Activated naive CD8-positive, alpha-beta T cell treated with anti-CD3 and anti-CD28 coated beads, Interleukin-2, amount 10 ng/mL, durations not matched to agents 7 days and 5 days (primary cell): ENCODE measurements around the gene ADRM1. TPM values are rescaled to one million over a fixed set of nuclear protein-coding genes. Genes with fewer than 3 reads are reported as not detected.

Source experiments
- ATAC-seq: fragments of 150-1000 bp; cut with Tn5 transposase; one replicate; pipeline ENCODE4 v1.10.0; 2021; ENCODE audit warnings: low read depth, moderate library complexity
- POLR2A ChIA-PET: fragments of 350-600 bp; sonication (Branson Sonifier 250); formaldehyde crosslinking; loops from one replicate; lab custom pipeline; 2021; ENCODE audit warnings: antibody characterized with exemption; lab: Charles Lee
- DNase-seq: peaks from one replicate; pipeline ENCODE4 v3.0.0; 2021
- H3K27ac Mint-ChIP-seq: one replicate; pipeline ENCODE4 v1.8.0; 2022; ENCODE audit warnings: mild to moderate bottlenecking, mixed read lengths
- H3K27me3 Mint-ChIP-seq: one replicate; pipeline ENCODE4 v1.8.0; 2022; ENCODE audit warnings: mild to moderate bottlenecking, moderate library complexity, mixed read lengths
- H3K36me3 Mint-ChIP-seq: one replicate; pipeline ENCODE4 v1.8.0; 2021; ENCODE audit warnings: mild to moderate bottlenecking, mixed read lengths
- H3K4me1 Mint-ChIP-seq: one replicate; pipeline ENCODE4 v1.8.0; 2021; ENCODE audit warnings: mixed read lengths
- H3K4me3 Mint-ChIP-seq: one replicate; pipeline ENCODE4 v1.8.0; 2022; ENCODE audit warnings: mild to moderate bottlenecking, moderate library complexity, mixed read lengths
- H3K9me3 Mint-ChIP-seq: one replicate; pipeline ENCODE4 v1.8.0; 2021; ENCODE audit warnings: mixed read lengths
- total RNA-seq, 2 experiments: library from RNA; stranded (reverse); gene quantifications; one replicate each; pipeline ENCODE4 v1.2.3, GENCODE V29; 2021

ADRM1 gene
- total RNA-seq, 2 experiments from 2014 or later = 72.4 to 74.6 TPM

DNA sequence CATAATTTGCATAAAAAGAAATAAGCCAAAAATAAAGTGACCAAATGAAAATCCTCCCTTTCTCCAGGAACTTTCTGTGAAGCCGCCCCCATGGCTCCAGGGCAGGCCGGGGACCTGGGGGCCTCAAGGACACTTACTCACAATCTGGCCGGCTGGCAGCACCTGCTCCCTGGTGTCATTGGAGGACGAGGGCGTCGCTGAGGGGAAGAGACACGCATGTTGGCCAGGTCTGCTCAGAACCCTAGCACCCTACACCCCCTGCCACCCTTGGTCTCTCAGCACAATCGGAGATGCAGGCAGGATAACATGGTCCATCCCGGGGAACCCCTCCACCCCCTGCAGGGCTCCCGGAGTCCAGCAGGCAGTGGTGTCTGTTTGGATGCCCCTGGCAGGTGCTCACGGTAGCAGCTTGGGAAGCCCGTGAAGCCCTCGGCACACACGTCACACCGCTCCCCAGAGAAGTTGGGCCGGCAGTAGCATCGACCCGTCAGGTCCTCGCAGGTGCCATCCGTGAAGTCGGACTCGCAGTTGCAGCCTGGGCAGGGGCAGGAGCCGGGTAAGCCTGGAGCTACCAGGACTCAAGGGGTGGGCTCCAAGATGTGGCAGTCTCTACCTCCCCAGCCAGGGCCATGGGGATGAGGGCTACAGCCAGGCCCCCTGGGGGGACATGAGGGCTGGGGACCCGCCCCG lies 43.0 kb downstream of the ADRM1 start:
- DNase-seq = no peak
- no peaks in the 10 kb centered on the region for H3K36me3 Mint-ChIP-seq
- ATAC-seq = no peak
- H3K4me3 Mint-ChIP-seq = no peak overlapping the region
- no peaks in the 10 kb centered on the region for H3K27me3 Mint-ChIP-seq
- POLR2A ChIA-PET = no interaction called here
- peaks cover 2% of the 10 kb centered on the region for H3K4me1 Mint-ChIP-seq
- H3K9me3 Mint-ChIP-seq = peaks cover 7% of the 10 kb centered on the region
- H3K27ac Mint-ChIP-seq = no peak overlapping the region

DNA sequence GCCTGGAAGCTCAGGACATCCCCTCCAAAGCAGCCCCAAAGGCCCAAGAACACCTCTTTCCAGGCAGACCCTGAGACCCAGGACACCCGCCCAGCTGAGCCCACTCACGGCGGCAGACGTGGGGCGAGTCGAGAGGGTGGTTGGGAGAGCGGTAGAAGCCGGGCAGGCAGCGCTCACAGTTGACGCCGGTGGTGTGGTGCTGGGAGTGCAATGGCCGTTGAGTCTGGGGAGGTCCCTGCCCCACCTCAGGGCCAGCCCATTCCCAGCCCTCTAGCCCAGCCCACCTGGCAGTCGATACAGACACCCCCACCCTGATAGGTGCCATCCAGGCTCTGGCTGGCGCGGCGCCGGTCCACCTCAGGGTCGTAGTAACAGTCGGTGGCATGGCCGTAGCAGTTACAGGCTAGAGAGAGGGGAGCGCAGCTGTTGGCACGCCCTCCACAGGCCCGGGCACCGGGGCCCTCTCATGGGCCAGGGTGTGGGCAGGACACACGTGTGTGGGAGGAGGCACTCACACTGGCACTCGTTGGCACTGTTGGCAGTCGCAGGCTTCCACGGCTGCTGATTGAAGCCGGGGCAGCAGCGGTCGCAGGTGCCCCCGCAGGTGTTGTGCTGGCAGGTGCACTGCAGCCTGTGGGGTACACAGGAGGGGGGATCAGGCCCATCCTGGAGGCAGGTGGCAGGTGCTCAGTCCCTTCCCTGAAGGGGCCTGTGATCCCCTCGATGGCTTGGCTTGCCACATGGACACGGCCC lies 43.8 kb downstream of the ADRM1 start:
- Mint-ChIP-seq H3K36me3 (no peaks in the 10 kb centered on the region), H3K27ac (no peak overlapping the region), H3K4me3 (no peak overlapping the region), H3K9me3 (peaks cover 7% of the 10 kb centered on the region), H3K27me3 (no peaks in the 10 kb centered on the region), H3K4me1 (peaks cover 2% of the 10 kb centered on the region)
- ATAC-seq (no peak), DNase-seq (no peak)
- POLR2A ChIA-PET = no interaction called here

DNA sequence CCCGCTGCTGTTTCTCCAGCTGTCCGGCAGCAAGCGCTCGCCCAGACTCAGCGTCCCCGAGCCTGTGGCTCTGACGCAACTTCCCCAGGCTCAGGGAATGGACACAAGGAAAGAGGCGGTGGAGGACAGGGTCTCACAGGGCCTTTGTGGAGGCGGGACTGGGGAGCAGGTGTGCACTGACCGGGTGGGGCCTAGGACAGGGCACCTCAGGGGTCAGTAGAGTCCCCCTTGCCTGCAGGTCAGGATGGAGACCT lies 44.3 kb downstream of the ADRM1 start:
- no peaks in the 10 kb centered on the region for H3K27me3 Mint-ChIP-seq
- H3K9me3 Mint-ChIP-seq = peaks cover 7% of the 10 kb centered on the region
- no peak overlapping the region for H3K4me3 Mint-ChIP-seq
- H3K36me3 Mint-ChIP-seq = no peaks in the 10 kb centered on the region
- DNase-seq (no peak), ATAC-seq (no peak)
- H3K4me1 Mint-ChIP-seq = peaks cover 2% of the 10 kb centered on the region
- POLR2A ChIA-PET = no interaction called here
- H3K27ac Mint-ChIP-seq = no peak overlapping the region

DNA sequence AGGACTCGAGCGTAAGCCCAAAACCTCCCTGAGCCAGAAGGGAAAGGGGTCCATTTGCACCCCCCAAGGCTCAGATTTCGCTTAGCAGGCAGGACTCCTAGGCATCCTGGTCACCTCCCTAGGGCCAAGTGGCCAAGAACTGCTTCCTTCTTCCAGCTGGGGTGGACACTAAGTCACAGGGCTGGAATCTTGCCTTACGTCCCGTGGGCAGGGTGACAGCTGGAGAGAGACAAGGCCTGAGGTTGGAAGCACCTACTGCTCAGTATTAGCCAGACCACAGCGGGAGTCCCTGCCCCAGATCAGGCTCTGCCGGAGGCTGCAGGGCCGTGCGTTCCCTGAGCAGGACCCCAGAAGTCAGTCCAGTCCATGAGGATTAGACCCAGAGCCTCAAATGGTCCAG lies 44.6 kb downstream of the ADRM1 start:
- ATAC-seq (no peak), DNase-seq (no peak)
- no peaks in the 10 kb centered on the region for H3K27me3 Mint-ChIP-seq
- POLR2A ChIA-PET = no interaction called here
- no peaks in the 10 kb centered on the region for H3K36me3 Mint-ChIP-seq
- peaks cover 7% of the 10 kb centered on the region for H3K9me3 Mint-ChIP-seq
- no peak overlapping the region for H3K4me3 Mint-ChIP-seq
- no peak overlapping the region for H3K27ac Mint-ChIP-seq
- peaks cover 2% of the 10 kb centered on the region for H3K4me1 Mint-ChIP-seq

DNA sequence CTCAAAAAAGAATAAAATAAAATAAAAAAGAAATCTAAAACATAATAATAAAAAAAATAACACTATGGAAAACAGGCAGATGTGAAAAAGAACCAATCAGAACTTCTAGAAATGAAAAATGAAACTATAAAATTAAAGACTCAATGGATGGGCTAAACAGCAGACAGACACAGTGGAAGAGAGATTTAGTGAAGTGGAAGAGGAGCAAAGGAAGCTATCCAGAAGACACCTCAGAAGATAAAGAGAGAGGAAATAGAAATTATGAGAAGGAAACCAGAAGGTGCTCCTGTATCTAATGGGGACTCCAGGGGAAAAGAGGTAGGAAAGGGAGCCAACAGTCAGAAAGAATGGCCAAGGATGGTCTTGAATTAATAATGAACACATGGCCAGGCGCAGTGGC lies 45.8 kb downstream of the ADRM1 start:
- POLR2A ChIA-PET = no interaction called here
- no peaks in the 10 kb centered on the region for H3K27me3 Mint-ChIP-seq
- H3K27ac Mint-ChIP-seq = no peak overlapping the region
- DNase-seq (no peak), ATAC-seq (no peak)
- H3K9me3 Mint-ChIP-seq = peaks cover 7% of the 10 kb centered on the region
- peaks cover 2% of the 10 kb centered on the region for H3K4me1 Mint-ChIP-seq
- H3K36me3 Mint-ChIP-seq = no peaks in the 10 kb centered on the region
- no peak overlapping the region for H3K4me3 Mint-ChIP-seq

DNA sequence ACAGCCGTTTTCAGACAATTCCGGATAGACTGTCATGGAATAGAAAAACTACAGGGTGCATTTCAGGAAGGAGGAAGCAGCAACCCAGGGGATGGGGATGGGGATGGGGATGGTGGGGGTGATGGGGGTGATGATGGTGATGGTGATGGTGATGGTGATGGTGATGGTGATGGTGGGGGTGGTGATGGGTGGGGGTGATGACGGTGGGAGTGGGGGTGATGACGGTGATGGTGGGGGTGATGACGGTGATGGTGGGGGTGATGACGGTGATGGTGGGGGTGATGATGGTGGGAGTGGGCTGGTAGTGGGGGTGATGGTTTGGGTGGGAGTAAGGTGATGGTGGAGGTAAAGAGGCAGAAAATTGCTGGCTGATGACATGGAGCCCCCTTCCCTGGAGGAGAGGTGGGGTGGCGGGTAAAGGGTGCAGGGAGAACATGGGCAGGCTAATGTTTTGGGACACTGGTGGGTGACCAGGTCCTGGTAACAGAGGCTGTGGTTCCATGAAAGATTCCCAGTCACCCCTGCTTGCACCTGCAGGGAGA lies 46.8 kb downstream of the ADRM1 start:
- H3K27me3 Mint-ChIP-seq = no peaks in the 10 kb centered on the region
- no peak overlapping the region for H3K27ac Mint-ChIP-seq
- no peaks in the 10 kb centered on the region for H3K36me3 Mint-ChIP-seq

DNA sequence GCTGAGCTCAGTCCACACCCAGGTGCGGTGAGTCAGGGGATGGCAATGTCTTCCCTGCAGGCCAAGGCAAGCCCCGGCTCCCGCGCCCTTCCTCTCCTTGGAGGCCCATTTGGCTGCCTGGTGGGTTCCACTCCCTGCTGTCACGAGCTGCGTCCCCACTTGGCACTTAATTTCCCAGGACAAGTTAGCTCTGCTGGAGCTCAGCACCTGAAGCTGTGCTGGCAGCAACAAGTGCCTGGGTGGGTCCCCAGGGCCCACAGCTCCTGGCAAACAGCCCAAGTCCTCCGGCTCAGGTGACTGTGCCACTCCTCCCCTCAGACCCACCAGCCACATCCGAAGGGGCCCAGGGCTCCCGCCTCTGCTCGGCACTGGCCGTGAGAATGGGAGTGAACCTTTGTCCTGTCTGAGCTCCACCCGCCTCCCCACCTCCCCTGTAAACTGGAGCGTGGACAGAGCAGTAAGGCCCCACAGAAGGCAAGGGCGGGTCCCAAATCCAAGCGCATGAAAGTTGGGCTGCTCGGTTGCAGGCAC lies 47.4 kb downstream of the ADRM1 start:
- no peaks in the 10 kb centered on the region for H3K27me3 Mint-ChIP-seq
- no peak for ATAC-seq
- no peak overlapping the region for H3K27ac Mint-ChIP-seq
- no peak overlapping the region for H3K4me3 Mint-ChIP-seq
- peaks cover 7% of the 10 kb centered on the region for H3K9me3 Mint-ChIP-seq
- H3K36me3 Mint-ChIP-seq = no peaks in the 10 kb centered on the region
- no peak for DNase-seq
- H3K4me1 Mint-ChIP-seq = peaks cover 2% of the 10 kb centered on the region
- POLR2A ChIA-PET = no interaction called here

More for the DNA sequence above, 46.8 kb downstream of the ADRM1 start:
- POLR2A ChIA-PET = no interaction called here
- peaks cover 7% of the 10 kb centered on the region for H3K9me3 Mint-ChIP-seq
- DNase-seq = no peak
- H3K4me1 Mint-ChIP-seq = peaks cover 2% of the 10 kb centered on the region
- ATAC-seq = no peak
- H3K4me3 Mint-ChIP-seq = no peak overlapping the region

DNA sequence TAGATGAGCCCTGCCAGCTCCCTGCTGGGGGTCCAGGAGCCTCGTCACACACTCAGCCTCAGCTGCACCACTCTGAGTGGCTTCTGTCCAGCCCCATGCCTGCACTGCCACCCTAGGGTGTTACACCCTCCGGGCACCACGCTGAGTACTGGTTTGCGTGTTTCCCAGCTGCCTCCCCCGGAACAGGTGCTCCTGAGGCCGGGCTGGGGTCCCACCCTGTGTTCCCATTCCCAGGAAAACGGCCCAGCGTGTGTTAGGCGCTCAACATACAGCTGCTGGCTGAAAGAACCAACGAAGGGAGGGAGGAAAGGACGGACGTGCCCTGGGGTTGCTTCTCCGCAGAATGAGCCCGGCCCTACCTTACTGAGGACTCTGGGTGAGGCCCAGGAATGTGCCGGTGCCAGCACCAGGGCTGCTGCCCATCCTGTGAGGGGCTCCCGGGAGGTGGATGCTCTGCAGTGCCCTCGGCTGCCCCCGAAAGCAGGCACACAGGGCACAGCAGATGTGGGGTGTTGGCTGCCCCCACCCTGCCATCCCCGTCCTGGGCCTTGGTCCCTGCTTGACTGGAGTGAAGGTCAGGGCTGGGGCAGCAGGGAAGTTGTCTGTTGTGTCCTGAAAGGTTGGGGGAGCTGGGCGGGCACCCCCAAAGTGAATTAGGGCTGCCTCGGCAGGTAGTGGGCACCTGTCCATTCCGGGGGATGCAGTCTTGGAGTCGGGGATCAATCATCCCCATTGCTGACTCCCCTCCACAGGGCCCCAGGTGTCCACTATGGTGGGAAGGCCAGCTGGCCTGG lies 48.0 kb downstream of the ADRM1 start:
- DNase-seq (no peak), ATAC-seq (no peak)
- no peaks in the 10 kb centered on the region for H3K36me3 Mint-ChIP-seq
- no peak overlapping the region for H3K27ac Mint-ChIP-seq
- POLR2A ChIA-PET = no interaction called here
- H3K27me3 Mint-ChIP-seq = no peaks in the 10 kb centered on the region
- peaks cover 2% of the 10 kb centered on the region for H3K4me1 Mint-ChIP-seq
- H3K4me3 Mint-ChIP-seq = no peak overlapping the region
- peaks cover 7% of the 10 kb centered on the region for H3K9me3 Mint-ChIP-seq

DNA sequence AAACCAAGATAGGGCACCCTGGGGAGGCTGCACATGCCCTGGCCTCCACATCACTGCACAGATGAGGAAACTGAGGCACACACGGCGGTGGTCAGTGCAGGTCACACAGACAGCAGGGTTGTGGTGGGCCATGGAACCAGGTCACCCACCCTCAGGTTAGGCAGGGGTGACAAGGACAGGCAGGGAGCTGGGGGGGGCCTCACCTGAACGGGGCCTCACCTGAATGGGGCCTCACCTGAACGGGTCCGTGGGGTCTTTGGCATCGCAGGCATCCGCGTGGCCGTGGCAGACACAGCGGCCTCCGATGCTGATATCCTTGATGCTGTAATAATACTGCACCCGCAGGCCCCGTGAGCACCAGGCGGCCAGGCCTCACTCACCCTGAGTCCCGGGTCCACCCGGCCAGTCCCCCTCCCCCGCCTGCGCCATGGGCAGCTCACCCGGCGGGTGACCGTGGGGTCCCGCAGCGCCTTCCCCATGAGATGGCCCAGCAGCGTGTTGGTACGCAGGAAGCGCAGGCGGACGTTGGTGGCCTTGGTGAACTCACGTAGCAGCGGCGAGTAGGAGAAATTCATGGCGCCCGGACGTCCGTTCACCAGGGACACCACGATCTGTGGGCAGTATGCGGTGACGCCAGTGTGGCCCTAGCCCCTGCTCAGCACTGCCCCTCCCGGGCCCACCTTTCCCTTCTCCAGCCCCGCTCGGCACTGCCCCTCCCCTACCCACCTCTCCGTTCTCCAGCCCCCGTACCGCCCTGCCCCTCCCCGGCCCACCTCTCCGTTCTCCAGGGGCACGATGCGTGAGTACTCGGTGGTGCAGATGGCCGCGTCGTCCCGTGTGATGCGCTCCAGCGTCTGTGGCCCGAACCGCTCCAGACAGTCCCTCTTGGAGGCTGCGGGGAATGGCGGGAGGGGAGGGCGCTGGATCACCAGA lies 48.9 kb downstream of the ADRM1 start:
- POLR2A ChIA-PET = no interaction called here
- no peak for DNase-seq
- Mint-ChIP-seq H3K27ac (no peak overlapping the region), H3K27me3 (no peaks in the 10 kb centered on the region), H3K9me3 (peaks cover 7% of the 10 kb centered on the region), H3K4me1 (peaks cover 2% of the 10 kb centered on the region), H3K4me3 (no peak overlapping the region), H3K36me3 (no peaks in the 10 kb centered on the region)
- no peak for ATAC-seq

DNA sequence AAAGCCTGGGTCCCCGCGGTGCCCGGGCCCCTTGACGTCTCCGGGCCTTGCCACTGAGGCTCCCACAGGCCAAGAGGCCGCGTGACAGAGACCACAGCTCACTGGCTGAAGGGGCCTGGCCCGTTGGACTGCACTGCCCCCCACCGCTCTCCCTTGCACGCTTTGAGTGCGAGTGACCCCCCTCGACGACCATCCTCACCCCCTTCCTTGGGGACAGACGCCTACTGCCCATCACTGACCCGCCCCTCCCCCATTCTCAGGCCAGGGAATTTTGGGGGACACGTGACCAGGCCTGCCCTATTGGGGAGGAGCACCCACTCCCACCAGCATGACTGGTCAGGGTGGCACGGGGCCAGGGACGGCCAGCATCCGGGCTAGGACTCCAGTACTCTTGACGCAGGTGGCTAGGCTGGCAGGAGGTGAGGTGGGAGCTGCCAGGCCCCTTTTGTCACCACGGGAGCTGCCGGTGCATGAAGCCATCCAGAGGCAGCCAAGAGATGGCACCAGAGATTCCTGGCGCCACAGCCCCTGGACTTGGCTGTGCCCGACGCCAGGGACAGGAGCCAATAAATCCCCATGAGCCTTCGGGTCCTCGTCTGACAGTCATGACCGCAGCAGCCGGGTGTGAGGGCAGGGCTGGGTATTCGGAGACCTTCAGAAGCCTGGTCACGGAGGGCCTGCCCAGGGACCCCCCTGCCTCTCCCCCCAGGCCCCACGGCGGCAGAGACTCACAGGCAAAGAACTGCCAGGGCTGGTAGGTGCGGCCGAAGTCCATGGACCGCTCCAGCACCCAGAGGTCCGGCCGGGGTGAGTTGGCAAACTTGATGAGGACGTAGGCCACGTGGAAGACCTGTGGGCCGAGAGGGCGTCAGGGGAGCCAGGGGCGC lies 49.8 kb downstream of the ADRM1 start:
- ATAC-seq = peak; percentile 16
- peaks cover 2% of the 10 kb centered on the region for H3K4me1 Mint-ChIP-seq
- no peaks in the 10 kb centered on the region for H3K27me3 Mint-ChIP-seq
- no peak overlapping the region for H3K4me3 Mint-ChIP-seq
- no peak overlapping the region for H3K27ac Mint-ChIP-seq
- peaks cover 7% of the 10 kb centered on the region for H3K9me3 Mint-ChIP-seq
- no peaks in the 10 kb centered on the region for H3K36me3 Mint-ChIP-seq
- no peak for DNase-seq
- POLR2A ChIA-PET = no interaction called here

DNA sequence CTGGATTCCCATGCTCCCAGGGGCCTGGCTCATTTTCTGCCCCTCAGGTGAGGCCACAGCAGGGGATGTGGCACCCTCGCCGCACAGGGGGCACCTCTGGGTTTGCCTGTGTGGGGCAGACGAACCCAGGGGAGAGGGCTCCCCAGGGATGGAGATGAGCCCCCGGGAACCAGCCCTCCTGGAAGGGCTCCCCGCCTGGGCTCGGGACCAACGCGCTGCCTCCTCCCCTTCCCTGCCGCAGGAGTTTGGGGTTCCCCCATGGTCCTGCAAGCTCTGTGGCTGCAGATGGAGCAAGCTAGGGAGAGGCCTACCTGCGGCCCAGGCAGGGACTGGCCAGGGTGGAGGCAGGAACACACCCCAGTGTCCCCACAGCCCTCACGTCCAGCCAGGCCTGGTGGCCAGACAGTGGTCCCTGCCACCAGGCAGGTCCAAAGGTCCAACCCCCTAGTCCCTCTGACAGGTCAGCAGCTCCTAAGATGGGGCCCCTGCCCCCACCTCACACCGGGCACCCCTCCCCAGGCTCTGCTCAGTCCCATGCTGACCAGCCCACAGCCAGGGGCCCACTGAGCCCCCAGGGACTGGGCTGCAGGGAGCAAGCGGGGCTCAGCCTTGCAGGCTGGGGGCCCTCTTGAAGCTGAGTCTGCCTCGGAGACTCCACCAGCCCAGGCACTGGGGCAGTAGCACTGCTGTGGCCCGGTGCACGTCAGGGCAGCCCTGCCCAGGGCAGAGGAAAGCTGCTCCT lies 50.7 kb downstream of the ADRM1 start:
- H3K9me3 Mint-ChIP-seq = peaks cover 5% of the 10 kb centered on the region
- H3K4me1 Mint-ChIP-seq = peaks cover 2% of the 10 kb centered on the region
- POLR2A ChIA-PET = no interaction called here
- no peaks in the 10 kb centered on the region for H3K27me3 Mint-ChIP-seq
- H3K27ac Mint-ChIP-seq = no peak overlapping the region
- H3K4me3 Mint-ChIP-seq = no peak overlapping the region
- DNase-seq (no peak), ATAC-seq (no peak)
- no peaks in the 10 kb centered on the region for H3K36me3 Mint-ChIP-seq
